Endometrial microvascular endothelial cells (primary cell): Measurements from ENCODE around the gene FBXO42. TPM values are rescaled to one million over a fixed set of nuclear protein-coding genes. Genes with fewer than 3 reads are reported as not detected.
"Not testable (repeated sequence)": the region's sequence is repeated elsewhere in the genome, so short reads cannot be mapped to it uniquely, and the experiment has no call there.

Experiments used
- in situ Hi-C: cut with HindIII; loops from 2 replicates; pipeline ENCODE4 v1.10.0; 2017; ENCODE audit warnings: low sequenced_read_pairs, low pct_unique_long_range_greater_than_20kb; ENCODE audit errors: inconsistent ontology term
- total RNA-seq: library from RNA; depleted of rRNA; stranded (reverse); fragments of >200 nt; gene quantifications from one replicate; pipeline ENCODE4 v1.2.3, GENCODE V29; 2015; ENCODE audit errors: inconsistent ontology term

The FBXO42 gene
- total RNA-seq, 1 donor from 2014 or later = 21.1 TPM

DNA sequence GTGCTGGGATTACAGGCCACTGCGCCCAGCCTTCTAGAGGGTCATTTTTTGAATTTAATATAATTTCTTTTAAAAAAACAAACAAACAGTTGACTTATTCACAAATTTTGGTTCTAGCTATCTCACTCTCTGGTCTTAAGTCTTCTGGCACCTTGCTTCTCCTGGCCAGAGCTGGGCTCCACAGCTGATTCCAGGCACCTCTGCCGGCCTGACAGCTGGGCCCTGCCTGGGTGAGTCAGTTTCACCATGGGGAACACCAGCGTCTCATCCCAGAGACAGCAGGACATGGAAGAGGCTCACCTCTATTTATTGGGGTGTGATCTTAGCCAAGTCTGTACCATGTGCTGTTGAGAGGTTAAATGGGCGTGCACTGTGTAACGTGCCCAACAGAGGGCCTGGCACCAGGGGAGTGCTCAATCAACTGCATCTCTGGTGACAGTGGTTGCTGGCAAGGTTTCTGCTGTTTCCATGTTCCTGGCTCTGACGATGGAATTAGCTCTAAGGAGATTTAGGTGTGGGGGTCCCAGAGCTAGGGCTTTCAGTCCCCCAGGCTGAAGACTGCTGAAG is 116.3 kb downstream of the FBXO42 start:
- in situ Hi-C loops = loop anchor here (25.0 kb wide), 1 partner anchor 126 kb away; the partner anchor contains the start of genes FBXO42 and SZRD1

DNA sequence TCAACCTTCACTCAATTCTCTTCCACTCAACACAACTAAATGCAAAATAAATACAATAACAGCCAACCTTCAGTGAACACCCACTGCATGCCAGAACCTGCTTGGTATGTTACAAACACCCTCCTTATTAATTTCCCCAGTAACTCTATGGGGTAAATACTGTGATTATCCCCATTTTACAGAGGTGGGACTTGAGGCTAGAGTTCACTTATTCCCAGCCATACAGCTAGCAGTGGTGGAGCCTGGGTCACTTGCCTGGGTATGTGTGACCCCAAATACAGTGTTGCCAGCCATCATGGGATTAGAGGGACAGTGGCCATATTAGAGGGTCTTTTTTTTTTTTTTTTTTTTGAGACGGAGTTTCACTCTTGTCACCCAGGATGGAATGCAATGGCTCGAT is 116.9 kb downstream of the FBXO42 start:
- in situ Hi-C loops = loop anchor here (25.0 kb wide), 1 partner anchor 127 kb away; the partner anchor contains the start of genes FBXO42 and SZRD1

DNA sequence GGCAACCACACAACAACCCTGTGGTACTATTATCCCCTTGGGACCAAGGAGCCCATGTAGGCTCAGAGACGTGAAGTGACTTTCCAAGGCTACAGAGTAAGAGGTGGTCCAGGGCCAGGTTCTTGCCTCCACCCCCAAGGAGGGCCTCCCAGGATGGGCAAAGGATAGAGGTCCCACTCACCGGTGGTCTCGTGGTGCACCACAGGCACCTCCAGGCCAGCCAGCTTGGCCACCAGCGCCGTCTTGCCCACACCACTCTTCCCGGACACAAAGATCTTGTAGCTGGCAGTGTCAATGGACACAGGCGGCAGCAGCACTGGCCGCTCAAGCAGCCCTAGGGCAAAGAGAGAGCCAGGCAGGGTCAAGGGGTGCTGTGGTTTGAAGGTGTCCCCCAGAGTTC is 118.8 kb downstream of the FBXO42 start:
- in situ Hi-C loops = loop anchor here (25.0 kb wide), 1 partner anchor 129 kb away; the partner anchor contains the start of genes FBXO42 and SZRD1

DNA sequence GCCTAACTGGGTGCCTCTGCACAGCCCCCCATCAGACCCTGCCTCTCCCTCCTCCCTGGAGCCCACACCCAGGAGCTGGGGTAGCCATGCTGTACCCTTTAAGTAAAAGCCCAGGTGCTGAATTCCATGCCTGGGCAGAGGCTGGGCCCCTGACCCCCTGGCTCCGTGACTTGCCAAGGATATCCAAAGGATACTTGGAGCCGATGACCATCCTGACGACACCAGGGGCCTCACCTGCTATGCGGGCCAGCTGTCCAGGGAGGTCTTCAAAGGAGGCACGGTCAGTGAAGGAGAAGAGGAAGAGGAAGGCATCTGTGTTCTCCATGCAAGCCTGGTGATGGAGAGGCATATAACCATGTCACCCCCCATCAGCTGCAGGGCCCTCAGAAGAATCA is 120.0 kb downstream of the FBXO42 start:
- in situ Hi-C loops = loop anchor here (25.0 kb wide), 1 partner anchor 130 kb away; the partner anchor contains the start of genes FBXO42 and SZRD1

DNA sequence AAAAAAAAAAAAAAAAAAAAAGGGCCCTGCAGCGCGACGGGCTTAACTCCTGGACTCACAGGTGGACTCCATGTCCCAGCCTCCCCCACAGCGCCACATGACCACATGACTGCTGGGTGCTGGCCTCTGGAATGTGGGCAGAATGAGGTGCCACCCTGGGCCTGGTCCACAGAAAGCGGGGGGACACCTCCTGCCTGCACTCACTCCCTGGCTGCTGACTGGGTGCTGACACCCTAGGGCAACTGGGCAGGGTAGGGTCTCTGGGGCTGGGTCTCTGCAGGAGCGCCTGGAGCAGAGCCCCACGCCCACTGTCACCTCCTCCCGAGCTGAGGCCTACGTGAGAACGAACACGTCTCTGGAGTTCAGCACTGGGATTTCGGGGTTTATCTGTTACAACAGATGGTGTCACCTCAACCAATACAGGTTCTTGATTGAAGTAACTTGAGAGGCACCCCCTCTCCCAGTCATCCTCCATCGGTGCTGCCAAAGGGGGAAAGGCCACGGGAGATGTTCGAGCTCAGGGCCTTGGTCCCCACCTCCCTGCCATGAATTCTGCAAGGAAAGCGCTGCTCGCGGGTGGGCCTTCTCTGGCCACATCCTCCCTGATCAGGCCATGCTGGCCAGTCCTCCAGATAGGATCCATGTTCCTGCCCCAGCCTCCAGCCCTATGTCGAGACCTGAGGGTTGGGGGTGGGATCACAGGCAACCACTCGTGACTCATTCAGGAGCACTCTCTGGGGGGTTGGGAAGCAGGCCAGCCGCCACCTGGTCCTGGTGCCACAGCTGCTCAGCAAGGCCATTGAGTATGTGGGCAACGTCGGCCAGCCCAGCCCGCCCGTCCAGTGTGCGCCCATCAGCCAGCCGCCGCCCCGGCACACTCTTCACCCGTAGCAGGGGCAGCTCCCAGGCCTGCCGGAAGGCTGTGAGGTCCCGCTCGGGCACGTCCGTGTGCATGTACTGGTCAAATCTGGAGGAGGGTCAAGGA is 120.7 kb downstream of the FBXO42 start:
- in situ Hi-C loops = loop anchor here (25.0 kb wide), 1 partner anchor 131 kb away; the partner anchor contains the start of genes FBXO42 and SZRD1

DNA sequence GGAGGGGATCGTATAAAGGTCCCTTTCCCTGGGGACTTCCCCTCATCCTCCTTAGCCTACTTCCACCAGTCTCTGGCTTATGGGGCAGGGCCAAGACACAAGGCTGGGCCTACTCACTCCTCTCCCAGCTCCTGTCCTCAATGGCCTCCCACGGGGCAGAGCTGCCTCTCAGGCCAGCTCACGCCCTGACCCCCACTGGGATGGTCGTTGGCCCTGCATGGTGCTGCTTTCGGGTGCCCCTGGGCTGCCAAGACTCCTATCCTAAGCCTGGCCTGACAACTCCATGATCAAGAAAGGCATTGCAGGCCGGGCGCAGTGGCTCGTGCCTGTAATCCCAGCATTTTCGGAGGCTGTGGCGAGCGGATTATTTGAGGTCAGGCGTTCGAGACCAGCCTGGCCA is 121.5 kb downstream of the FBXO42 start:
- in situ Hi-C loops = loop anchor here (25.0 kb wide), 1 partner anchor 132 kb away; the partner anchor contains the start of genes FBXO42 and SZRD1

DNA sequence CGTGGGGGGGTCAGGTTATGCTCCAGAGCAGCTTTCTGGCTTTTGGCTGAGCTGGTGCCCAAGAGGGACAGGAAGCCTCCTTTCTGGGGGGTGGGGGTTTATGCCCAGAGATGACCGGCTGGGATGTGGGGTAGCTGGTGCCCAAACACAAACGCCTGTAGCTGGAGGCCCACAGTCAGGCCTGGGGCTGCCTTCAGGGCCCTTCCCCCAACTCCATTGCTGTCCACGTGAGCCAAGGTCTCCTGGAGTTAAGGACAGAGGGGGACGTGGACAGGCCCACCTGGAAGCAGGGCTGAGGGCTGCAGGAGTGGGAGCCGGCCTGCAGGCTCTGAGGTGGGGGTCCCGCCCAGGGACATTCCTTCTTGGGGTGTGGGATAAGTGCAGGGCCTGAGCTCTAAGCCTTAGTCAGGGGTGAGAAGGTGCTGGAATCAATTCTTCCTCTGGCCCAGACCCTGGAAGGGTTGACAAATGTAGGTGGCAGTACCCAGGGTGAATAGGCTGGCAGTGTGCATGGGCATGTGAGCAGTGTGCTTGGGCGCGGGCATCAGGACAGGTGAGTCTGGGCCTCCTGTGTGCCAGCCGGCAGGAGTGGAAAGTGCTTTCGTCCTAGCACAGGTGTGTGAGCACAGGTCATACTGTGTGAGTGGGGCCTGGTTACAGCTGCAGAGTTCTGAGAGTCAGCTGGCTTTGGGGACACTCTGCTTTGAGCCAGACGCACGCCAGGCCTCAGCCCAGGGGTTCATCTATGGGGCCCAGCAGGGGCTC is 122.1 kb downstream of the FBXO42 start:
- in situ Hi-C loops = loop anchor here (25.0 kb wide), 1 partner anchor 132 kb away; the partner anchor contains the start of genes FBXO42 and SZRD1

DNA sequence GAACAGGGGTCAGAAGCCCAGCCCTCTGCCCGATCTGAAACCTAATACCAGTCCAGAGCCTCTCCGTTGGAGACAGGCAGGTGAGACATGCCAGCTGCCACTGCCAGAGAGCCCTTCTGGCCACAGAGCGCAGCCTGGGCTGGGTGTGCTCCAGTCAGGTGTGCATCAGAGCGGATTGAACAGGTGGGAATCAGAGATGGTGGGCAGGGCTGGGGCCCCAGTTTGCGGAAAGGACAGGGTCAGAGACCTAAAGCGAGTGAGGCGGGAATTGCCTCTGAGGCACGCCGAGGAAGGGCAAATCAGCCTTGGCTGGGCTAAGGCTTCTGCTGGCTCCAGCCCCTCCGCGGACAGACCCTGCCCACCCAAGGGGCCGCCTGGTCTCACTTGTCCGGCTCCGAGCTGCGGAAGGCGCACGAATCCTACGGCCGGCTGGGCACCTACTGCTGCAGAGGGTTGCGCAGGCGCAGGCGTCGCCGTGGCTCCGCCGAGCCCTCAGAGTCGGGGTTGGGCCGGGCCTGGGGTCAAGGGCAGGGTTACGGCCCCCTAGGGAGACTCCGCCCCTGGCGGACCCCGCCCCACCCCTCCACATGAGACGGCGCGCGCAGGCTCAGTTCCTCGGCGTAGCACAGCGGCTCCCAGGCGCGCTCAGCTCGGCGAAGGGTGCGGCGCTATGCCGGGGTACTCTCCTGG is 125.6 kb downstream of the FBXO42 start:
- in situ Hi-C loops = loop anchor here (25.0 kb wide), 1 partner anchor 136 kb away; the partner anchor contains the start of genes FBXO42 and SZRD1

DNA sequence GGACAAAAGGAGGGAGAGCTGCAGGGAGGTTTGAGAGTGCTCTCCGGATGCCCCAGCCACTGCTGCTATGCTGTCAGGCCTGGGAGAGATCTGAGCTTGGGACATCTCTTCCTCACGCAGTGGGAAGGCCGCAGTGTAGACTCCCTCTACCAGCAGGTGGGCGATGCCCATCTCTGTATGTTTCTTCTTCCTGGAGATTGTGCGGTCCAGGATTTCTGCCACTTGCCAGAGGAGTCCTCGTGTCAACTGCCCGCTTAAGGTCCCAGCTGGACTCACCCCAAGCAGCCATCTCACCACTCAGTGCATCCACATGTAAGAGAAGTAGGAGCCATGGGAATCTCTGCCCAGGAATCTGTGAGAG is 126.2 kb downstream of the FBXO42 start:
- in situ Hi-C loops = loop anchor here (25.0 kb wide), 1 partner anchor 136 kb away; the partner anchor contains the start of genes FBXO42 and SZRD1

DNA sequence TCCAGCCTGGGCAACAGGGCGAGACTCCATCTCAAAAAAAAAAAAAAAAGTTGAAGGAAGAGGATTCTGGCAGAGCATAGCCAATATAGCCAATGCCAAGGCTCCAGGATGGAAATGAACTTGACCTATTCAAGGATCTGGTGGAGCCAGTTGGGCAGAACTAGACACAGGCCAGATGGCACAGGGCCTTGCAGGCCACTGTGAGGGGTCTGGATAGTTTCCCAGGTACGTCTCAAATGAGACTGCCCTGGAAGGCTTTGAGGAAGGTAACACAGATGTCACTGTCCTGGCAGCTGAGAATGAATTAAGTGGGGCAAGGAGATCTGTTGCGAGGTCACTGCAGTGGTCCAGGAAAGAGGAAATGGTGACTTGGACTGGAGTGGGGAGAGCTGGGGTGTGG is 127.8 kb downstream of the FBXO42 start:
- in situ Hi-C loops = no loop called here

DNA sequence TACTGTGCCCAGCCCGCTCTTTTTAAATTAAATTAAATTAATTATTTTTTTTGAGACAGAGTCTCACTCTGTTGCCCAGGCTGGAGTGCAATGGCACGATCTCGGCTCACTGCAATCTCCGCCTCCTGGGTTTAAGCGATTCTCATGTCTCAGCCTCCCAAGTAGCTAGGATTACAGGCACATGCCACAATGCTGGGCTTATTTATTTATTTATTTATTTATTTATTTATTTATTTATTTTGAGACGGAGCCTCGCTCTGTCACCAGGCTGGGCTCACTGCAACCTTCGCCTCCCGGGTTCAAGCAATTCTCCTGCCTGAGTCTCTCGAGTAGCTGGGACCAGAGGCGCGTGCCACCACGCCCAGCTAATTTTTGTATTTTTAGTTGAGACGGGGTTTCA is 129.6 kb downstream of the FBXO42 start:
- in situ Hi-C loops = not testable (repeated sequence)

DNA sequence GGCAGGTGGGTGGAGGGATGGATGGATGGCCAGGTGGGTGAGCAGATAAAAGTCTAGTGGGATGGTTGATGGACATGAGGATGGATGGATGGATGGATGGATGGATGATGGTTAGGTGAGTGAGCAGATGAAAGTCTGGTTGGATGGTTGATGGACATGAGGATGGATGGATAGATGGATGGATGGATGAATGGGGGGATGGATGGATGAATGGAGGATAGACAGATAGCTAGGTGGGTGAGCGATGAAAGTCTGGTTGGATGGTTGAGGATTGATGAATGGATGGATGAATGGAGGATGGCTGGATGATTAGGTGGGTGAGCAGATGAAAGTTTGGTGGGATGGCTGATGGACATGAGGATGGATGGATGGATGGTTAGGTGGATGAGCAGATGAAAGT is 130.8 kb downstream of the FBXO42 start:
- in situ Hi-C loops = no loop called here

DNA sequence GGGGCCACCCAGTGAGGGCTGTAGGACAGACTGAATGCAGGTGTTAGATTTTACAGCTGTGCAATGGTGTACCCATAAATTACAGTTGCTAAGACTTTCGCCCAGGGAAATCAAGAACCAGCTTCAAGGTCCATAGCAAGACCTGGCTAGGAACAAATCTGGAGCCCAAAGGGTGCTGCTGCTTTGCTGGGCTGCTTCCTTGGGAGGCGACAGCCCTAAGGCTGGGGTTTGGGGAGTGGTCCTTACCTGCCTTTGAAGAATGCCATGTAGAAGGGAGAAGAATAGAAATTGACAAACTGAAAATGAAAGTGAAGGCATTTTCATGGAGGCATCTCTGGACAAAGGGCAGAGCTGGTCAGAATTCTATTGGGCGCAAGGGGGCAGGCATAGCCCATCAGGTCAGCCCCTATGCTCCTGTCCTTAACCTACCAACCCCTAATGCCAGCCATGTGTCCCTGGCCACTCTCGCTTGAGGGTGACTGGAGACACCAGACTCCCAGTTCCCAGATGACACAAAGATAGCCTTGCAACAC is 132.2 kb downstream of the FBXO42 start:
- in situ Hi-C loops = loop anchor here (10.0 kb wide), 1 partner anchor 155 kb away; no protein-coding TSS in a partner anchor

DNA sequence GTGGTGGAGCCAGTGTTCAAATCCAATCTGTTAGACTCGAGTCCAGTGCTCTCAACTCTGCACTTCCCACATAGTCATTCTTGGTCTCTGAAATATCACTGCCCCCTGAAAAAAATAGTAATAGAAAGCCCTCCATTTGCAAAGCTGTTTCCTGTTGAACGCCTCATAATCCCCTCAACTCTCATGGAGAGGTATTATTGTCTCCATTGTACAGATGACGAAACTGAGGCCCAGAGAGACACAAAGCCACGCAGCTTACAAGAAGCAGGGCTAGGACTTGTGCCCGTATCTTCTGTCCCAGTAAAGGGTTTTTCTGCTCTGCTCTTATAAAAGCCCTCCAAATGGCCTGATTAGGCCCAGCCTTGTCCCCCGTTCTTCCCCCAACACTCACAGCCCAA is 133.6 kb downstream of the FBXO42 start:
- in situ Hi-C loops = loop anchor here (10.0 kb wide), 1 partner anchor 154 kb away; no protein-coding TSS in a partner anchor

DNA sequence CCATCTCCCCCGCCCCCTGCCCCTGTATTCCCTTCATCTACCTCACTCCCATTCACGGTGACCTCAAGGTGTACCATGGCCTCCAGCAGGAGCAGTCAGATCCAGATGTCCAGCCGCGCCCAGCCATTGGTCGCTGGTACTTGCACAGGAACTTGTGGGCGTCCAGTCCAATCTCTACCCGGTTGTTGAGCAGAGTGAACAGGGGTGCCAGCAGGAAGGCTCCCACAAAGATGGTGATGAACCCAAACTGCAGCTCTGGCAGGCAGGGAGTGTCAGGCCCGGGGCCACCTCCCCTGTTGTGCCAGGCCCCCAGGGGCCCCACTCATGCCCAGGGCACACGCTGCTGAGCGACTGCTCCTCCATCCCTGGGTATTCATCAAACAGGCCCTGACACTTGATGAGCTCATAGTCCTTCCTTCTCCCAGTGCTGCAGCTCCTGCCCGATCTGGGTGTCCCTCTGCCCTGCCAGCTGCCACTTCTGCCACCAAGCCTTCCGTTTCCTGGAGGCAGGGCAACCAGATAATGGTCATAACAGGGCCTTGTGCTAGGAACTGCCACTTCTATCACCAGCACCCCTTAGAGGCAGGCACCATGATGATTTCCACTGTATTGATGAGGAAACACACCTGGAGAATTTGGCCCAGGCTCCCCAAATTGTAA is 134.1 kb downstream of the FBXO42 start:
- in situ Hi-C loops = loop anchor here (10.0 kb wide), 1 partner anchor 153 kb away; no protein-coding TSS in a partner anchor

DNA sequence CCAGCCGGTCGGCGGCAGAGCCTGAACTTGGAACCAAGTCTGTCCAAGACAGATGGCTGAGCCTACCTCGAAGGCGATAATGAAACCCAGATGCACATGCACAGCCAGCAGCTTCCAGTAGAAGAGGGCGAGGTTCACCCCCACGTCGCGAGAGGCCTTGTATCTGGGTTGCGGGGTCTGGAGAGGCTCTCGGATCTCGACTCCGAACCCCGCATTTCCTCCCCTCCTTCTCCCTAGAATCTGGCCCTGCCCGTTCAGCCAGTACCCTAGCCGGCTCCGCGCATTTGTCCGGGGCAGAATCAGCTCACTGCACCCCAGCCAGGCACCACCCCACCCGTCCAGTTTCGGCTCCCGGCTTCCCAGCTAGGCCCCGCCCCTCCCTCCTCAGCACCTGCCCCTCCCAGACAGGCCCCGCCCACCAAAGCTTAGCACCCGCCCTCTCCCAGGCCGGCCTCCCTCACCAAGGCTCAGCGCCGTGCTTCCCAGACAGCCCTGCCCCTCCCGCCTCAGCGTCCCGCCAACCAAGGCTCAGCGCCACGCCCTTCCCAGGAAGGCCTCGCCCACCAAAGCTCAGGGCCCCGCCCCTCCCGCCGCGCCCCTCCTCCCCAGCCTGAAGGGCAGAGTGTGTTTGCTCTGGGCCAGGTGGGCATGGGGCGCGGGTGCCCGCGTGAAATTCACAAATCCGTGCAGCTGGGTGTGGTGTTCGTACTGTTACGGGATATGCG is 135.1 kb downstream of the FBXO42 start:
- in situ Hi-C loops = loop anchor here (10.0 kb wide), 1 partner anchor 152 kb away; no protein-coding TSS in a partner anchor
